Sigmoid colon (tissue), 3 donors: Measurements from ENCODE around the gene NF2.

Experiments used
- CTCF ChIP-seq, 4 experiments: fragments of 450-650 bp in 3 of 4; fragments of 200-600 bp in 1 of 4; IDR thresholded peaks; one replicate each; pipeline ENCODE4 v1.5.1; 2016 to 2019; ENCODE audit warnings: antibody characterized with exemption in 4 of 4, mild to moderate bottlenecking in 3 of 4, moderate library complexity in 2 of 4
- POLR2A ChIP-seq, 2 donors: fragments of 450-650 bp; IDR thresholded peaks; one replicate each; pipeline ENCODE4 v1.6.1; 2016; ENCODE audit warnings: antibody characterized with exemption in 2 of 2, mild to moderate bottlenecking in 2 of 2, moderate library complexity in 2 of 2

GRCh38 chr22:29610780-29611179, 7.3 kb downstream of the NF2 start:
- no peak for TF ChIP-seq CTCF (IDR thresholded peaks at IDR 0.05)
- no peak for TF ChIP-seq POLR2A (IDR thresholded peaks at IDR 0.05)
